ENCODE results near the gene MAP6.
A peak's percentile ranks its signal among the peaks of the same experiment; 100 is the strongest.
"Not testable (repeated sequence)": the region's sequence is repeated elsewhere in the genome, so short reads cannot be mapped to it uniquely, and the experiment has no call there.

Gene MAP6

GRCh38 chr11:75668451-75669297, at the start of gene MAP6:
Gene MAP6, minus strand, starts transcription at chr11:75669038. Its CDS starts 669 bp downstream, at chr11:75668369.
- DNase-seq (ENCODE audit: insufficient read length, low spot score) (peak; percentile 40), FAIRE-seq (no peak)

- FAIRE-seq (no peak), DNase-seq (ENCODE audit: insufficient read length, low spot score) (no peak)
Measured at GRCh38 chr11:75717608-75718418, 49.0 kb upstream of the MAP6 start, which contains the start of gene MOGAT2. Gene MOGAT2, plus strand, starts transcription at chr11:75717838. Its CDS starts 51 bp downstream, at chr11:75717889.

- DNase-seq (ENCODE audit: insufficient read length, low spot score) (no peak), FAIRE-seq (no peak)
Measured at GRCh38 chr11:75716659-75717058, 47.8 kb upstream of the MAP6 start.

GRCh38 chr11:75715688-75716087, 46.9 kb upstream of the MAP6 start:
- no peak for FAIRE-seq
- DNase-seq (ENCODE audit: insufficient read length, low spot score): no peak

- DNase-seq (ENCODE audit: insufficient read length, low spot score) (no peak), FAIRE-seq (no peak)
Measured at GRCh38 chr11:75714211-75714610, 45.4 kb upstream of the MAP6 start.

- FAIRE-seq: peak; percentile 31
- DNase-seq (ENCODE audit: insufficient read length, low spot score): peak; percentile 50
Measured at GRCh38 chr11:75706260-75706729, 37.5 kb upstream of the MAP6 start.

GRCh38 chr11:75705541-75705940, 36.7 kb upstream of the MAP6 start:
- DNase-seq (ENCODE audit: insufficient read length, low spot score) (no peak), FAIRE-seq (no peak)

- FAIRE-seq (no peak), DNase-seq (ENCODE audit: insufficient read length, low spot score) (no peak)
Measured at GRCh38 chr11:75703695-75704237, 34.9 kb upstream of the MAP6 start.

GRCh38 chr11:75700940-75701339, 32.1 kb upstream of the MAP6 start:
- DNase-seq (ENCODE audit: insufficient read length, low spot score) (no peak), FAIRE-seq (no peak)

GRCh38 chr11:75697906-75698581, 29.2 kb upstream of the MAP6 start:
- FAIRE-seq (no peak), DNase-seq (ENCODE audit: insufficient read length, low spot score) (no peak)

GRCh38 chr11:75691804-75692203, 23.0 kb upstream of the MAP6 start:
- FAIRE-seq: no peak

GRCh38 chr11:75689863-75690609, 21.2 kb upstream of the MAP6 start:
- DNase-seq (ENCODE audit: insufficient read length, low spot score) (no peak), FAIRE-seq (peak; percentile 51)

More at GRCh38 chr11:75691804-75692203, 23.0 kb upstream of the MAP6 start:
- no peak for DNase-seq (ENCODE audit: insufficient read length, low spot score)

- not testable (repeated sequence) for DNase-seq (ENCODE audit: insufficient read length, low spot score); FAIRE-seq
Measured at GRCh38 chr11:75683856-75684255, 15.0 kb upstream of the MAP6 start.

- FAIRE-seq (no peak), DNase-seq (ENCODE audit: insufficient read length, low spot score) (no peak)
Measured at GRCh38 chr11:75679566-75679965, 10.7 kb upstream of the MAP6 start.

GRCh38 chr11:75678620-75679259, 9.9 kb upstream of the MAP6 start:
- DNase-seq (ENCODE audit: insufficient read length, low spot score) (no peak), FAIRE-seq (no peak)

- DNase-seq (ENCODE audit: insufficient read length, low spot score) (no peak), FAIRE-seq (no peak)
Measured at GRCh38 chr11:75677909-75678308, 9.1 kb upstream of the MAP6 start.

- DNase-seq (ENCODE audit: insufficient read length, low spot score) (no peak), FAIRE-seq (peak; percentile 90)
Measured at GRCh38 chr11:75677275-75677674, 8.4 kb upstream of the MAP6 start.

- DNase-seq (ENCODE audit: insufficient read length, low spot score): no peak
- FAIRE-seq: no peak
Measured at GRCh38 chr11:75673977-75674582, 5.2 kb upstream of the MAP6 start.
